Measurements from ENCODE around the gene SLC46A1.

The SLC46A1 gene

DNA sequence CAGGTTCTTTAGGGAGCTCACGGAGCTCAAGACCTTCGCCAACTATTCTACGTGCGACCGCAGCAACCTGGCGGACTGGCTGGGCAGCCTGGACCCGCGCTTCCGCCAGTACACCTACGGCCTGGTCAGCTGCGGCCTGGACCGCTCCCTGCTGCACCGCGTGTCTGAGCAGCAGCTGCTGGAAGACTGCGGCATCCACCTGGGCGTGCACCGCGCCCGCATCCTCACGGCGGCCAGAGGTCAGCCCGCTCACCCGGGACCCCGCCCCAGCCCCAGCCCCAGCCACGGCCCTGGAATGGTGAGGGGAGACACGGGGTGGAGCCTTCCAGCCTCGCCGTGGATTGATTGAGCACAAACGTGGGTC lies 21.0 kb downstream of the SLC46A1 start:
- DNase-seq (ENCODE audit: low read depth) = no peak
- TF ChIP-seq, protein P1, sequence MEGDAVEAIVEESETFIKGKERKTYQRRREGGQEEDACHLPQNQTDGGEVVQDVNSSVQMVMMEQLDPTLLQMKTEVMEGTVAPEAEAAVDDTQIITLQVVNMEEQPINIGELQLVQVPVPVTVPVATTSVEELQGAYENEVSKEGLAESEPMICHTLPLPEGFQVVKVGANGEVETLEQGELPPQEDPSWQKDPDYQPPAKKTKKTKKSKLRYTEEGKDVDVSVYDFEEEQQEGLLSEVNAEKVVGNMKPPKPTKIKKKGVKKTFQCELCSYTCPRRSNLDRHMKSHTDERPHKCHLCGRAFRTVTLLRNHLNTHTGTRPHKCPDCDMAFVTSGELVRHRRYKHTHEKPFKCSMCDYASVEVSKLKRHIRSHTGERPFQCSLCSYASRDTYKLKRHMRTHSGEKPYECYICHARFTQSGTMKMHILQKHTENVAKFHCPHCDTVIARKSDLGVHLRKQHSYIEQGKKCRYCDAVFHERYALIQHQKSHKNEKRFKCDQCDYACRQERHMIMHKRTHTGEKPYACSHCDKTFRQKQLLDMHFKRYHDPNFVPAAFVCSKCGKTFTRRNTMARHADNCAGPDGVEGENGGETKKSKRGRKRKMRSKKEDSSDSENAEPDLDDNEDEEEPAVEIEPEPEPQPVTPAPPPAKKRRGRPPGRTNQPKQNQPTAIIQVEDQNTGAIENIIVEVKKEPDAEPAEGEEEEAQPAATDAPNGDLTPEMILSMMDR (IDR thresholded peaks at IDR 0.05; ENCODE audit: insufficient read depth, low read depth, low read length, missing control alignments) = no peak
- no peak overlapping the region for H3K4me3 ChIP-seq (ENCODE audit: low read depth, low read length)

DNA sequence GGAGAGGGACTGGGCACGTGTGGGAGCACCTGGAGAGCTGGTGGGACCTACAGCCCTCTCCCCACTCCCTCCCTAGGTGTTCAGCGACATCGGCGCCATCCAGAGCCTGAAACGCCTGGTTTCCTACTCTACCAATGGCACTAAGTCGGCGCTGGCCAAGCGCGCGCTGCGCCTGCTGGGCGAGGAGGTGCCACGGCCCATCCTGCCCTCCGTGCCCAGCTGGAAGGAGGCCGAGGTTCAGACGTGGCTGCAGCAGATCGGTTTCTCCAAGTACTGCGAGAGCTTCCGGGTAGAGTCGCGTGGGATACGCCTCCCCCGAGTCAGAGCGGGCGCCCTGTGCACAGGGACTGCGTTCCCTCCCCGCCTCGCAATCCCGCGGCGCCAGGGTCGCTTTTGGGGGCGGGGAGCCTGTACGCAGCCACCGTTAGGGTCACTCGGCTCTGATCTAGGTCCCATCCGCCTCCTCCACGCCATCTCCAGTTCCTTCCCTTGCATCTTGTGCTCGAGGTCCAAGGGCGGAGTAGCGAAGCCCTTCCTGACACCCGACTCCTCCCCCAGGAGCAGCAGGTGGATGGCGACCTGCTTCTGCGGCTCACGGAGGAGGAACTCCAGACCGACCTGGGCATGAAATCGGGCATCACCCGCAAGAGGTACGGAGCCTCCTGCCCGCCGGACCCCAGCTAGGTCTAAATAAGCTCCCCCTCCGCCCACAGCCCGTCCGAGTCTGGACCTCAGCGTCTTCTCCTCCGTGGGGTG lies 21.6 kb downstream of the SLC46A1 start:
- no peak overlapping the region for H3K4me3 ChIP-seq (ENCODE audit: low read depth, low read length)
- no peak for DNase-seq (ENCODE audit: low read depth)
- TF ChIP-seq, protein P1 (IDR thresholded peaks at IDR 0.05; ENCODE audit: insufficient read depth, low read depth, low read length, missing control alignments) = no peak

DNA sequence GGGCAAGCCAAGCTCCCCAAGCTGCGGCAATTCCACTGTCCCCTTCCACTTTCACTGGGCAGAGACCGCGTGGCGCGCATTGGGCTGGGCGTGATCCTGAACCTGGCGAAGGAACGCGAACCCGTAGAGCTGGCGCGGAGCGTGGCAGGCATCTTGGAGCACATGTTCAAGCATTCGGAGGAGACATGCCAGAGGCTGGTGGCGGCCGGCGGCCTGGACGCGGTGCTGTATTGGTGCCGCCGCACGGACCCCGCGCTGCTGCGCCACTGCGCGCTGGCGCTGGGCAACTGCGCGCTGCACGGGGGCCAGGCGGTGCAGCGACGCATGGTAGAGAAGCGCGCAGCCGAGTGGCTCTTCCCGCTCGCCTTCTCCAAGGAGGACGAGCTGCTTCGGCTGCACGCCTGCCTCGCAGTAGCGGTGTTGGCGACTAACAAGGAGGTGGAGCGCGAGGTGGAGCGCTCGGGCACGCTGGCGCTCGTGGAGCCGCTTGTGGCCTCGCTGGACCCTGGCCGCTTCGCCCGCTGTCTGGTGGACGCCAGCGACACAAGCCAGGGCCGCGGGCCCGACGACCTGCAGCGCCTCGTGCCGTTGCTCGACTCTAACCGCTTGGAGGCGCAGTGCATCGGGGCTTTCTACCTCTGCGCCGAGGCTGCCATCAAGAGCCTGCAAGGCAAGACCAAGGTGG lies 24.7 kb downstream of the SLC46A1 start:
- TF ChIP-seq, protein P1 (IDR thresholded peaks at IDR 0.05; ENCODE audit: insufficient read depth, low read depth, low read length, missing control alignments) = no peak
- no peak overlapping the region for H3K4me3 ChIP-seq (ENCODE audit: low read depth, low read length)
- DNase-seq (ENCODE audit: low read depth) = no peak

DNA sequence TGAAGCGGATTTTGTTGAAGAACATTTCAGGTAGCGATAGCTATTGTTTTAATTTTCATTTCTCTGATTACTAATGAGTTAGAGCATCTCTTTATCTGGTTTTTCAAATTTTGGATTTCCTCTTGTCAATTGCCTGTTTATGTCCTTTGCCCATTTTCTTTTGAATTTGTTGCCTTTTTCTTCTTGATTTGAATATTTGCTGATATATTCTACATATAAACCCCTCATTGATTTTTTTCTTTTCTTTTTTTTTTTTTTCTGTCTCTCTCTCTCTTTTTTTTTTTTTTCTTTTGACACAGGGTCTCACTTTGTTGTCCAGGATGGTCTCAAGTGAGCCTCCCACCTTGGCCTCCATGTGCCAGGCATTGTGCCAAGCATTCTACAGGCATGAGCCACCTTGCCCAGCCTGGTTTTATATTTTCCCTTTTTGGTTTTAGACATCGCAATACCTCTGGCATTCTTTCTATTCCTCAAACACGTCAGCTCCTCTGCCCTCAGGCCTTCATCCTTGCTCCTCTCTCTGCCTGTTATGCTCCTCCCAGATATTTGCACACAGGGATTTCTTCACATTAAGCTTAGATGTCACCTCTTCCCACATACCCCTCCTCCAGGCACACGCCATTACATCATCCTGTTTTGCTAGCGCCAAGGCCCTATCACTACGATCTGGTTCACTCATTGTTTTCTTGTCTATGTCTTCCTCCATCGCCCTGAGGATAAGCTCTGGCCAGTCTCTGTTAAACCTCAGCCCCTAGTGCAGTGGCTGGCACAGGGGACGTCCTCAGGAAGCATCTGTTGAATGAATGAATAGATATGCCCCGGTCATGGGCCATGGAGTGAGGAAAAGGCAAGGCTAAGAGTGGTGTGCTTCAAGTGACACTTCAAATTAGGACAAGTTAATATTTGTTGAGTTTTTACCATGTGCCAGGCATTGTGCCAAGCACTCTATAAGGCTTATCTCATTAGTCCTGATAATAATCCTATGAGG lies 25.9 kb downstream of the SLC46A1 start:
- TF ChIP-seq, protein P1 (IDR thresholded peaks at IDR 0.05; ENCODE audit: insufficient read depth, low read depth, low read length, missing control alignments) = no peak
- no peak overlapping the region for H3K4me3 ChIP-seq (ENCODE audit: low read depth, low read length)
- DNase-seq (ENCODE audit: low read depth) = no peak

DNA sequence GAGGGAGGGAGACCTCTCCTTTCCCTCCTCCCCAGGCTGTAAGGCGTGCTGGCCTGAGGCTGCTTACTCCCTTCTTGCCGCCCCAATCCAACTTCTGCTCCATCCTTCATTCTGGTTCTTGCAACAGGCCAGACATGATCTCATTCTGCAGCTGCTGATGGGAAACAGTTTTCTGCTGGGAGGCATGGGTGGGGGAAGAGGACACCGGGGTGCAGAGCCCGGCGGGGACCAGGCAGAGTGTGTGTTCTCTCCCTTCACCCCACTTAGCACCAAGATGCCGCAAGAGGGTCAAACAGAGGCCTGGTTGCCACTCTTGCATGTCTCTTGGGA lies 33.1 kb downstream of the SLC46A1 start:
- DNase-seq (ENCODE audit: low read depth) = no peak
- H3K4me3 ChIP-seq (ENCODE audit: low read depth, low read length) = peak overlapping the region; percentile 76
- TF ChIP-seq, protein P1 (IDR thresholded peaks at IDR 0.05; ENCODE audit: insufficient read depth, low read depth, low read length, missing control alignments) = no peak

DNA sequence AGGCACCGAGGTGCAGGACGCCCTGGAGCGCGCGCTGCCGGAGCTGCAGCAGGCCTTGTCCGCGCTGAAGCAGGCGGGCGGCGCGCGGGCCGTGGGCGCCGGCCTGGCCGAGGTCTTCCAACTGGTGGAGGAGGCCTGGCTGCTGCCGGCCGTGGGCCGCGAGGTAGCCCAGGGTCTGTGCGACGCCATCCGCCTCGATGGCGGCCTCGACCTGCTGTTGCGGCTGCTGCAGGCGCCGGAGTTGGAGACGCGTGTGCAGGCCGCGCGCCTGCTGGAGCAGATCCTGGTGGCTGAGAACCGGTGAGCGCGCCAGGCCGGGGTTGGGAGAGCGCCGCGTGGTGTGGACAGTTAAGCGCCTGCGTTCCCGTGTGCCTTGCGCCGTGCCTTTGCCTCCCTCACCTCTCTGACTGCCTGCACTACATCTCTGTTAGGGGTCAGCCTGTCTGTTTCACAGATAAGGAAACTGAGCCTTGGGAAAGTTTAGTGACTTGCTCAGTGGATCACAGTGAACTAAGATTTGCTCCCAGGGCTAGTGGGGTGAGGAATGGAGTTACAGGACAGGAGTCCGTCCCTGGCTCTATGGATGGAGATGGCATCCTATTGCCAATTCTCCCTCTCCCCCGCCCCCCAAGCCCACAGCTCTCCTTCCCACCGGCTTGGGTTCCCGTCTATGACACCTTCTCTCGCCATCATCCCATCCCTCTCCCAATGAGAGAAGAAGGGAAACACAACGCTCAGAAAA lies 33.6 kb downstream of the SLC46A1 start:
- peak overlapping the region; percentile 76 for H3K4me3 ChIP-seq (ENCODE audit: low read depth, low read length)
- TF ChIP-seq, protein P1 (IDR thresholded peaks at IDR 0.05; ENCODE audit: insufficient read depth, low read depth, low read length, missing control alignments) = no peak
- peak; percentile 55 for DNase-seq (ENCODE audit: low read depth)
